Activated CD4-positive, alpha-beta T cell treated with anti-CD3 and anti-CD28 coated beads, Interleukin-2, Interleukin-4, amounts not matched to agents 100 ng/mL and 50 ng/mL, durations not matched to agents 16 hours and 8 hours (primary cell): ENCODE measurements around the gene PPFIBP1.

Experiments
- DNase-seq: peaks from one replicate; pipeline ENCODE4 v3.0.0-alpha.2; 2020; ENCODE audit warnings: low spot score

PPFIBP1 gene

DNA sequence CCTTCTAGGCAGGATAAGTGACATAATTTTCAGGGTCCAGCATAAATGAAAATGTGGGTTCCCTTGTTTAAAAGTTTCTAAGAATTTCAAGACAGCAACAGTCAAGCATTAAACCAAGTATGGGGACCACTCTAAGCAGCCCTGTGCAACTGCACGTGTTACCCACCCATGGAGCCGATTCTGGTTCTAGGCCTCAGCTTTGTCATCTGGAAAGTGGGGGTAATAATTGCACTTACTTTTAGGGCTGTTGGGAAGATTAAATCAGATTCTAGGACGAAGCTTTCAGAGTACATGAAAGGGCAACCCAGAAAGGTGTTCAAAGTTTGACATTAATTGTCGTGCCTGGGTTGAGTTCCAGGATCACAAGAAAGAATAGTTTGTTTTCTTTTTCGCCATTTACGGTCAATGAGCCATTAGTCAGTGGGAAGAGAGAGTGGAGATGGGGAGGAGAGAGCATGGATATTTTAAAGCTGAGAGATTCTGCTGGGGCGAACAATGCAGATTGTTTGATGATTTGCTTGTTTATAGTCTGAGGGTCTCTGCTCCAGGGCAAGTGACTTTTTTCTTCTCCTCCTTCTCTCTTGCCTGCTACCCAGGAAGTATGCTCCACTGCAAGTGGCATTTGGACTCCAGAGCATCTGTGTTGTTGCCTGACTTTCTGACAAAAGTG, 10.7 kb upstream of the PPFIBP1 start:
- no peak for DNase-seq

DNA sequence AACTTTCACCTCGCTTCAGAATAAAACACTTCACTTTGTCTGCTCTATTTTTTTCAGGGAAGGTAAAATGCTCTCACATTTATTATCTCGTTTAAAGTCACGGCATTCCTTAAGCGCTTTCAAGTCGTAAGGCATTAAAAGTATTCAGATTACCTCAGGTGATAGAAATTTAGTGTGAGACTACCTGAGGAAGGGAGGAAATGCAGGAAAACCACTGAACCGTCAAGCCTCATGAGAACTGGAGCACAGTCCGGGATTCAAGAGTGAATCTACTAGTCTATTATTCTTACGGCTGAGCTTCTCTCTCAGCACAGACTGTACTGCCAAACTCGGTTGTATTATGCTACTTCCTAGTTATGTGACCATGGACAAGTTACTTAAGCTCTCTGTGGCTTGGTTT, 8.3 kb upstream of the PPFIBP1 start:
- DNase-seq: no peak

DNA sequence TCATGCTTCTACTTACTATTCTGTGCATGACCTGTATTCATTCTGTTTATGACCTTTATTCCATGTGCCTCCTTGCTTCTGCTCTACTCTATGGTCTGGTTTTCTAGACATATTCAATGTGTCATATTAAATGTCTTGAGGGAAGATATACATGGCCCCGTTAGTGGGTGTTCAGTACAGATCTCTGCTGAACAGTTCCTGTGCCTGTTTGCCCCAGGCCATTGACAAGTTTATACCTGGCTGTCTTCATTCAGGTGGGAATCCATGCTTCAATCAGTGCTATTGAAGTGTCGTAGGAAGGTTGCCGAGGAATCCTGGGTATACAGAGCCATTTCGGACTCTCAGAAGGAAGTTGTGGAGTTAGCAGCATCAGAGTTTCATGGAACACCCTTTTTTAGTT, 7.4 kb upstream of the PPFIBP1 start:
- no peak for DNase-seq

DNA sequence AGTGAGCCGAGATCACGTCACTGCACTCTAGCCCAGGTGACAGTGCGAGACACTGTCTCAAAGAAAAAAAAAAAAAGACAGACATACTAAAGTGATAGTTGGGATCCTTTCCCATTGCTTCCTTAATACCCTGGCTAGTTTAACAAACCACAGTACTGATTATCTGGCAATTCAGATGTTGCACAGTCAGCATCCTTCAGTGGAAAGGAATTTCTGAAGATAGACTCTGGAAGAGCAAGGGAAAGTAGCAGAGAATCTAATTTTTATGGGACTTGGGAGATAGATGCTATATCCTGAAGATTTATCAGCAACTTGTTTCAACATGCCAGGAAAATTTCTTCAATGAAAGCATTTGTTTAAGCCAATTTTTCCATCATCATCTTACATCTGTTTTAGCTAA, 6.5 kb upstream of the PPFIBP1 start:
- DNase-seq: no peak

DNA sequence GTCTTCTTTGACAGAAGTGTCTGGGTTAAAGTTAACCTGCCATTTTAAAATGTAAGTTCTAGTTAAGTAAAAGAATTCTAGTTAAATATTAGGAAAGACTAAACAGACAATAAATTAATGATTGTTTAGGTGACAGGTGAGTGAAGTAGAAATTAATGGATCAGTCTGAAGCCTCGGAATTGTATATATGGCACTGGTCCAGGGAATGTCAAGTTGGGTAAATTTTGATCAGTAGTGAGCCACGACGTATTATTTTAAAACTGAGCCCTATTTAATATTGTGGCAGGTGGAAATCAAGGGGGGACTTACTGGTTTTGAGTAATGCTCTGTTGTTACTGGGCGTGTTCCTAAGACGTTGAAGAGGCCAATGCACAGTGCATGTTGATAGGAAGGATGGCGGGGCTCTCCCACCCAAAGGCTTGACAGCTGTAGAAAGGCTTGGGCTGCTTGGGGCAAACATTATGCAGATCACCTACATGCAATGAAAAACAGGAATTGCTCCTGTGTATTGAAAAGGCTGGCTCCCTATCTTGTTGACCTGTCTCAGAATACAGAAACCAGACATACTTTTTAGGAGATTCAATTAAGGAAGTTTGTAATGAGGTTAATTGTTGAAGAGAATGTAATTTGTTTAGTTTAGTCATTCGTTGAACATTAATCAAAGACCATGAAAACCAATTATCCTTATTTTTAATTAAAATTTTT, 5.9 kb upstream of the PPFIBP1 start:
- no peak for DNase-seq

DNA sequence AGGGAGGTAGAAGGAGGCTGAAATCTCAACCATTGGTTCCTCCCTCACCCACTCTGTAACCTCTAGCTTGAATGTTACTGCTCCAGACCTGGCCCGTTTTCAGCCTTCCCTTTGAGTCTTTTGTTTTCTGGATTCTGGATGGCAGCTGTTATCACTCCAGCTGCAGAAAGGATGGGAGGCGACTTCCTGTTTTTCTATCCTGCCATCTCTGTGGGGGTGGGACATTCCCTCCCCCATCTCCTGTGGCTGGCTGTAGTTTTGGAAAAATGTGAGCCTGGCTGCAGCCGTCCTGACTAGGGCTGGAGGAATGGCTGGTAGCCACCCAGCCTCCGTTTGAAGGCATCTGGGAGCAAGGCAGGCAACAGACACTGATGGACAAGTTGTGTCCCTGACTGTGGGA, 2.9 kb upstream of the PPFIBP1 start:
- no peak for DNase-seq

DNA sequence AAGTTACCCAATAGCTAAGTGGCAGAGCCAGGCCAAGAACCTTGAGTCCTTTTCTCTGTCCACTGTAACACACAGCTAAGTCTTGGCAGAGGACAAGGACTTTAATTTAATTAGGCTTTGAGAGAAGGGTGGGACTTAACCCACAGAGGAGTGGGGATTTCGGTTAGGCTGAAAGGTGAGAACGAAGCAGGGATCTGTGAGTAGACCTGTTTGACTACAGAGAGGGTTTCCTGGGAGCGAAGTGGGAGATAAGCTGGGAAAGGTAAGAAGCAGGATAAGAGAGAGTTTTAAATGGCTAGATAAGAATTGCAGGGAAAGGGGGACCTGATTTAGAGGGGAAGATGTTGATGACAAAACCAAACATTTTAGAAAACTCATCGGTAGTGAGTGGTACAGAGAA, 2.0 kb upstream of the PPFIBP1 start:
- no peak for DNase-seq

DNA sequence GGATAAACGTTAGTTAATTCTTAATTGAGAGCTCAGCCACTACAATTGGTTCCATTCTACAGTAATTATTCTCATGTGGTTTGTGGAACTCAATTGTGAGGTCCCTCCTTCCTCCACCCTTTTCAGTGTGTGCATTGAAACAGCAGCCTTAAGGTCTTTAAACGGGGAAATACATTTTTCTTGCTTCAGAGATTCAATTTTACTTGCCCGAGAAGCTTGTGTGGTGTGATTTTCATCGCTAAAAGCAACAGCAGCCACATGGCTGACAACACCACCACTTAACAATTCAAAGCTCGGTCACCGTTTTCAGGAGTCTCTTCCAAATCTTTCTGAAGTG, 733 bp upstream of the PPFIBP1 start:
- DNase-seq: no peak

DNA sequence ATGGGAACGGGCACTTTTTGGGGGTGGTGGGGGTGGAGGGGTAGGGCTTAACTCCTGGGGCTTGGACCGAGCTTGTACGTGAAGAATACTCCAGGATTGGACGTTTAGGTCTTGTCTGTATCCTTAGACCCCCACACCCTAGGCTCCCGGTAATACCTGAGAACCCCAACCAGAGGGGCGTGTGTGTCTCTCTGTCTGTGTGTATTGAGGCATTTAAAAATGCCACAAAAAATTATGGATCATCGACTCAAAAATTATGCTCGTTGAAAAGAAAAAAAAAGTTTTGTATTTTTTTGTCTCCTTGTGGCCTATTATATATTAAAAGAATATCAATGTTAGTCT, 459 bp downstream of the PPFIBP1 start:
- no peak for DNase-seq

DNA sequence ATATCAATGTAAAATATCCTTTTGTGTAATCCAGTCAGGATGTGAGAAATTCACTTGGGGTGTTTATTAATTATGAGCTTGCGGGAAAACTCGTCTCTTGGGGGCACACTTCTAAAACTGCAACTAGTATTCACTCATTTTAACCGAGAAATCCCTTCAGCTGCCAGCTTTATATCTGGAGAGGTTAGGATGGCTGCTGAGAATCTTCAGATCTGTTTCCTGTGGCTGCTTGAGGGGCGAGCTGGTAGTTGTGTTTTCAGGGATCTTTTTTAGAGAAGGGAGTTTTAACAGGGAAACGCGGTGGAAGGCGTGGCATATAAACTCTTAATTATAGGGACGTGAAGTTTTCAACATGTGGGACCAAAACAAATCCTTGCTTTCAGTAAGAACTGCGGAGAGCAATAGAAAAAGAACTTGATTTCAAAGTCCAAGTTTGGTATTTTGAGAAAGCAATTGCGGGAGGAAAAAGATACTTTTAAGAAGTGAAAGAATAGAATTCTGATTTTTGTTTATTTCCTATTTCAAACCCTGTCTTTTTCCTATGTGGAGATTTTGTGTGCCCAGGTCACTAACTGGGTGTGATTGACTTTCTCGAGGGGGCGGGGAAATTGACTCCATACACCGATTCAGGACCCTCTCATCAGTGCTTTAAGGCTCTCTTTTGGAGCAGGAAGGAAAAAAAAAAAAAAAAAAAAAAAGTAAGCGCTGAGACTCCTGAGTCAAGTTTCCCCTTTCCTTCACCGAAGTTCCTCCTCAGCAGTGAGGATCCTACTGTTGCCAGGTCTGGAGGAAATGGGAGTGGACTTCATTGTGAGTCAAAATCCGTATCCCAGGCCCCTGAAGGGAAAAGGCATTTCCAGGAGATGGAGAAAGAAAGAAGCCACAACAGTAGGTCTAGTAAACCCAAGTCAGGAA, 1.1 kb downstream of the PPFIBP1 start:
- DNase-seq: no peak

DNA sequence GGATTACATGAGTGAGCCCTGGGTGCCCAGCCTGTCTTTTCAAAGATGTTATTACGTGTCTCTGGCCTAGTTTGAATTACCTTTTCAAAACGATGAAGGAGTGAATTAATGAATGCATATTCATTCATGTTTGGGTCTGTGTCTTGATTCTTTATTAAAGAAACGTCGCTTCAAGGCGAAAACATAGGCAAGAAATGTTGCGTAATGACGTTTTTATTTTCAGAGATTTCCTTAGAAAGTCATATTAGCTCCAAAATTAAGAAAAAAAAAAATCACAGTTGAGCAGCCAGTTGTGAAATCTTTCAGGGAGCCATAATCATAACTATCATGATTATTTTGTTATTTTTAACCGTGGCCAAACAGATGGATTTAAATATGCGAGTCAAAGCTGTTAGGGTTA, 3.5 kb downstream of the PPFIBP1 start:
- no peak for DNase-seq

DNA sequence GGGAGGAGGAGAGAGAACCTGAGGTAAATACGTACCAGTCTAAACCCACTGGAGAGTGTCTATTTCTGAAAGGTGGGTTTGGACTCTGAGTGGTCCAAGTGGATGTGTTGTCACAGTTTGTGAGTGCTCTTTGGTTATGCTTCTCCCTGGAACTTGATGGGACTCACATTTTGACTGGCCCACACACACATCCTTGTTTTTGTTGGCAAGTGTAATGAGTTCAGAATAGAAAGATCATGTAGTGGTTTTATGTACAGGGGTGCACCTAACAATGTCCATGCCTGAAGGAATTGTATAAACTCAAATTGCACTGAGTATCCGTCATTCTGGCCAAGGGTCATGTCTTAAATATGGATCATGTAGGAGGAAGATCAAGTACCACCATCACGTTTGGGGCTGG, 4.8 kb downstream of the PPFIBP1 start:
- no peak for DNase-seq

DNA sequence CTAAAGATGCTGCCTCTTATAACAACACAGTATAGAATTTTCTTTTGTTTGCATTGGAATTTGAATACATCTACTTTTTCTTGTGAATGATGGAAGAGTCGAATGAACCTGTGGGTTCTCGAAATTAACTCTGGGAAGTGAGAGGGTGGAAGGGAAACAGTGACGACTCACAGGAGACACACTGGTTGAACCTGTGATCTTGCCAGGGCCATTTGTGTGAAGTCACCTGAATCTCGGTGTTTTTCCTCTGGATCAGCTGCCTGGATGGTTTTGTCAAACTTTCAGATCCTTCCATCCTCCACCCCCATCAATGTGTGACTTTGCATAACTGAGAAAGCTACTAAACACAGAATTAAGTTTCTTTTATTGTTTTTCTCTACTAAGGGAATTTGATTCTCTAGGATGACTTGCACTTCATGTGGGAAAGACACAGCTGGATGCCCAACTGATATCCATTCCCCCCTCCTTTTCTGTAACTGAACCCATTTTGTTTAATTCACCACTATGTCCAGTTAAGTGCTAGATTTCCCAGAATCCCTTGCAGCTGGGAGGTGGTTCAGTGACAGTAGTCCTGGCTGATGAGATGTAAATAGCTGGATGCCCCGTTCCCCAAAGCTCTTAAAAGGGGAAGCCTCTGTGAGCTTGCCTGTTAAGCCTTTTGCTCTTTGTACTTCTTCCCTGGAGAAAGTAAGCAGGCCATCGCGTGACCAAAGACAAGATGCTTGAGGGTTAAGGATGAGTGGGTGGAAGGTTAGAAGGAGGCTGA, 6.3 kb downstream of the PPFIBP1 start:
- DNase-seq: no peak

DNA sequence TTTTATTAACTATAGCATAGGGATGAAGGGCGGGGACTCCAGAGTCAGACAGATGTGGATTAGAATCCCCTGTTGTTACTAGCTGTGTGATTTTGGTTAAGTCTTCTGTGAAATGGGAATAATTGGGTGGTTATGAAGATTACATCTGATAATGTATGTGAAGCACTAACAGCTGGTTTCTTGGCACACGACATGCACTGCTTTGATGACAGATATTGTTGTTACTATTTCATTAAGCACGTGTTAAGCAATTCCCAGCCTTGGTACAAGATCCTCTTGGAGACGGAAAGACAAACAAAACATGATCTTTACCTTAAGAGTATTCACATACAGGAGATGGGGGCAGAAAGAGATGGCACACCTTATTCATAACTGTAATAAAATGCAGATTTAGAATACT, 7.9 kb downstream of the PPFIBP1 start:
- DNase-seq: no peak

DNA sequence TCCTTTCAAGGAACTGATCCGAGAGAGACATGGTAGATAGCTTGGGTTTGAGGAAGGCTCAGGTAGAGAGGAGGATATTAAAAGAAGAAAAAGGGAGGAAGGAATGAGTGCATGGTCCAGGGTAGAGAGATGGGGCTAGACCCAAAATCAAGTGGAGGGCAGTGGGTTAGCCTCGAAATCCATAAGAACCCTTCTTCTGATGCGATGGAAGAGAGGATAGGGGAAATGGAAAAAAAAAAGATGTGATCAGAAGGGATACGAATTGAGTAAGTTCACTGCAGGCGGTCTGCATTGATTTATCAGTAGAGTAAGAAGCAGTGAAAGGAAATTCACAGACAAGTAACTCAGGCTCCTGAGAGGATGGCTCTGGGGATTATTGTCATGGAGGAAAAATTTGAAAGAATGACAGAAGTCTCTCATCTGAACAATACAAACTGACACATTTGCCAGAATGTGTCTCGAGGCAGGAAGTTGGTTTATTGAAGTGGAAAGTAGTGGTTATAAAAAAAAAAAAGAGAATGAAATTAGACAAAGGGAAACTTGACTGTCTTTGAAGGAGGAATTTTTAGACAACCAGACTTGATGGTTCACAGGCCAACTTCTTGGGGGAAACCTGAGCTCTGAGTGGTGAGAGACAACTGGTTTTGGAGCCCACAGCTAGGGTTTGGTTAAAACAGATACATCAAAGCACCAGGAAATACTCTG, 10.2 kb downstream of the PPFIBP1 start:
- DNase-seq: peak; percentile 36

DNA sequence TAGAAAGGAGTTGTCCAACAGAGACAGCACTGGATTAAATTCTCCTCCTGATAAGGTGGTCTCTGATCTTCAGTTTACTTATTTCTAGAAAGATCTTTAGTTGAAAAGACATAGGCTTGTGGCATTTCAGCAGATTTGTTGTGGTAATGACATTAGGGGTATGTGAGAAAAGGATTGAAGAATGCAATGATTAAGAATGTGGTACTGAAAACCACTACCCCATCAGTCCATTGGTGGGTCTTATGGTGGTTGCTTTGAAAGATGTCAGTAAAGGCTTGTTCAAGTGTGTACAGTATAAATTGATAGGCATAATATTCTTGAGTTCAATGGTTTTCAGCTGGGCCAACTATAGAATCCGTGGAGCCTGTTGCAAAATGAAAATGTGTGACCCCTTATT, 10.8 kb downstream of the PPFIBP1 start:
- DNase-seq: no peak

DNA sequence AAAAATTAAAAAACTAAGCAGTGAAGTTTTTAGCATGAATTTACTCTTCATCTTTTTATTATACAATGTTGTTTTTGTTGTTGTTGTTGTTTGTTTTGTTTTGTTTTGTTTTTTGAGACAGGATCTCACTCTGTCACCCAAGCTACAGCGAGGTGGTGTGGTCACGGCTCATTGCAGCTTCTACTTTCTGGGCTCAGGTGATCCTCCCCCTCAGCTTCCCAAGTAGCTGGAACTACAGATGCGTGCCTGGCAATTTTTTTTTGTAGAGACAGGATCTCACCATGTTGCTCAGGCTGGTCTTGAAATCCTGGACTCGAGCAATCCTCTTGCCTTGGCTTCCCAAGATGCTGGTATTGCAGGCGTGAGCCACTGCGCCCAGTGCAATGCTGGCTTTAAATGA, 11.3 kb downstream of the PPFIBP1 start:
- no peak for DNase-seq

DNA sequence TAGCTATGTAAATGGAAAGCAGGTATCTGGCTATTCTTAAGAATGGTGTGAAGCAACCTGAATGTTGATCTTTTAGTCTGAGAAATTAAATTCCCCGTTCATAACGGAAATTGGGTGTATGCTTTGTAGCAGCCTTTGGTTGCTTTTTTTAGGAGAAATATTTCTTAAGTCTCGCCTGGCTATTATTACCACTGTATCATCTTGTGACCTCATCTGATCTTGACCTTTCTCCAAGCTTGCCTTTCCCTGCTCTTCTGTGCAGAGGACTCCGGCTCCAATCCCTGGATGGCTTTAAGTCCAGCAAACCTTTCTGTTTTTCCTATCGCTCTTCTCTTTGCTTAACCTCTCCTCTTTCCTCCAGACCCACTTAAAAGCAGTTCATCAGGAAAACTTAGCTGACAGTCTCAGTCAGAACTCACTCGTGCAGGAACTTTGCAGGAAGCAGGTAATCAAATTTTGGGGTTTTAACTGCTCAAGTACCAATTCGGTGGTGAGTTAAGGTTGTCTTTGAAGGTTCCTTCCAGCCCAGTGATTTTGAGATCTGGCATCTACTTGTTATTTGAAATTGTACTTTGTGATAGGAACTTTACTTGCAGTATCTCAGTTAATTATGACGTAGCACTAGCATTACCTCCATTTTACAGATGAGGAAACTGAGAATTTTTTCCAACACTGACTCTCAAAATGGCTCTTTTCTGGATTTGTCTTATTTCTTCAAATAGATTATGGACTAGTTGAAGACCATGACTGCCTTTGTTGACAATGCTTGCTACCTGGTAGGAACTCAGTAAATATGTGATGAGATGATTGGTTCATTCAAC, 14.1 kb downstream of the PPFIBP1 start:
- no peak for DNase-seq

DNA sequence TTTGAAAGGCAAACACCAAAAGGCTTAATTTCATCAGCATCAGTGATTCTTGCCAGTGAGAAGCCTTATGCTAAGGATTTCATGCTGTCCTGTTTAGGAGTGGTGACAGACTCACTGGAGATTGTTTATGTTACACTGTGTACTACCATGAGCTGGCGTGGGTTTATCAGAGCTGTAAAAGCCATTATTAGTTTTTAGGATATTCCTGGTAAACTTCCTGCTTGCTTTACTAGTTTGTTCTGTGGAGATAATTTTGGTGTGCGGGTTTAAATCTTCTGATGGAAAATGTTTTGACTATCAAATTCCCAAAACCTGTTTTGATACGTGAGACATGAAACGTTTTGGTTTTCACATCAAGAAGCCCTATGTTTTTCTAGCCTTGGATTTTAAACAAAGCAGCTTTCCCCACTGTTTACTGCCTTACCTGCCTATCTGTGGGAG, 15.2 kb downstream of the PPFIBP1 start:
- no peak for DNase-seq

DNA sequence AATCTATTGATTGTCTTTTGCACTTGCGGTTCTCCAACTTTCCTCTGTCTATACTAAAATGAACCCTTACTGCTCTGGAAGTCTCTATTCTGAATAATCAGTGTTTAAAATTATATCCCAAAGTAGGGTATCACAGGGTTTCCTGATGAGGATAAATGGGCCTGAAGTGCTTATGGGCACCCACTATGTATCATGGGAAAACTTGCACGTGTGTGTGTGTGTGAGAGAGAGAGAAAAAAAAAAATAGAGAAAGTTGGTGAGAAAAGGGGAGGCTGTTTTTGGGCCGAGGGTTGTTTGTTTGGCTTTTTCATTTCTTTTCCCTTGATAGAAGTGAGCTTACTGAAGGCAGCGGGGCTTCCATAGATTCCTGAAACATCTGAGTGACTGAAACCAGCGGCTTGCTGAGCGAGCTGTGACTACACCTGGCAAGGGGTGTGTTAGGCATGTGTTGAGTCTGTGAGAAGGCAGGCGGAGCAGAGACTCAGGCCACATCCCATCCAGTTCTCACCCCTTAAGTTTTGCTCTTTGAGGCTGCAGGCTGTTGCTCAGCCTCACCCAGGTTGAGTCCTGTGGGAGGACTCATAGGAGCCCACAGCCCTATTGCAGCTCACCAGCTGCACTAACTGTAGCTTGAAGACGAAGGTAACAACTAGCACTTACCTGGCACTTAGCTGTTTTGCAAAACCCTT, 17.2 kb downstream of the PPFIBP1 start:
- DNase-seq: no peak
